ENCODE data around the gene PSMB7.

GRCh38 chr9:124326378-124326777 lies 88.9 kb downstream of the PSMB7 start:
- TF ChIP-seq, protein P1, sequence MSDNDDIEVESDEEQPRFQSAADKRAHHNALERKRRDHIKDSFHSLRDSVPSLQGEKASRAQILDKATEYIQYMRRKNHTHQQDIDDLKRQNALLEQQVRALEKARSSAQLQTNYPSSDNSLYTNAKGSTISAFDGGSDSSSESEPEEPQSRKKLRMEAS (IDR thresholded peaks at IDR 0.05), result no peak
- TF ChIP-seq, protein P2, sequence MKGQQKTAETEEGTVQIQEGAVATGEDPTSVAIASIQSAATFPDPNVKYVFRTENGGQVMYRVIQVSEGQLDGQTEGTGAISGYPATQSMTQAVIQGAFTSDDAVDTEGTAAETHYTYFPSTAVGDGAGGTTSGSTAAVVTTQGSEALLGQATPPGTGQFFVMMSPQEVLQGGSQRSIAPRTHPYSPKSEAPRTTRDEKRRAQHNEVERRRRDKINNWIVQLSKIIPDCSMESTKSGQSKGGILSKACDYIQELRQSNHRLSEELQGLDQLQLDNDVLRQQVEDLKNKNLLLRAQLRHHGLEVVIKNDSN (IDR thresholded peaks at IDR 0.05), result no peak
- TF ChIP-seq YY1 (IDR thresholded peaks at IDR 0.05; ENCODE audit: low read depth) (no peak), TAF1 (IDR thresholded peaks at IDR 0.05; ENCODE audit: low read depth) (no peak)
